Tibial artery (tissue), 4 donors: ENCODE results near the gene SSRP1.

Source experiments
- DNase-seq, 2 donors: peaks; one replicate each; pipeline ENCODE4 v3.0.0-alpha.2; 2019
- H3K27ac ChIP-seq, 2 donors: fragments of 200-600 bp; sonication (generic) in 1 of 2; 1 replicate in 1 of 2; 2 replicates in 1 of 2; pipeline ENCODE4 v1.5.1; 2018 to 2019; ENCODE audit warnings: mild to moderate bottlenecking in 1 of 2
- H3K27me3 ChIP-seq, 2 donors: fragments of 200-600 bp; sonication (generic) in 1 of 2; one replicate each; pipeline versions ENCODE4 v1.5.1 to v1.6.0; 2016 to 2019
- H3K36me3 ChIP-seq, 3 donors: fragments of 200-600 bp; sonication (generic) in 2 of 3; one replicate each; pipeline ENCODE4 v1.5.1; 2016 to 2019; ENCODE audit warnings: mild to moderate bottlenecking in 2 of 3
- H3K4me1 ChIP-seq, 4 donors: fragments of 200-600 bp; sonication (generic) in 2 of 4; 1 replicate in 3 of 4; 2 replicates in 1 of 4; pipeline ENCODE4 v1.5.1; 2016 to 2019
- H3K4me3 ChIP-seq, 2 donors: fragments of 200-600 bp; sonication (generic) in 1 of 2; 1 replicate in 1 of 2; 2 replicates in 1 of 2; pipeline ENCODE4 v1.5.1; 2018 to 2019; ENCODE audit warnings: mild to moderate bottlenecking in 2 of 2
- H3K9me3 ChIP-seq, 3 donors: fragments of 200-600 bp; sonication (generic) in 1 of 3; one replicate each; pipeline ENCODE4 v1.5.1; 2016 to 2019
- intact Hi-C: fragments of 100-400 bp; cut with DNase I; formaldehyde crosslinking; loops from one replicate; pipeline ENCODE4 v1.15.0; 2023; ENCODE audit warnings: low total_unique reads
- TF ChIP-seq, protein P1 (sequence below), 2 experiments: fragments of 200-600 bp in 1 of 2; fragments of 450-650 bp in 1 of 2; IDR thresholded peaks; one replicate each; pipeline ENCODE4 v1.5.1; 2017 to 2019; ENCODE audit warnings: antibody characterized with exemption in 2 of 2, mild to moderate bottlenecking in 1 of 2, moderate library complexity in 1 of 2

SSRP1 gene

GRCh38 chr11:57279116-57279515 lies 56.6 kb downstream of the SSRP1 start:
- no peaks in the 10 kb centered on the region for H3K9me3 ChIP-seq
- H3K27me3 ChIP-seq: peaks cover 0 to 3% of the 10 kb centered on the region in 2 donors
- no peak overlapping the region for H3K4me3 ChIP-seq
- no peak for DNase-seq
- peaks cover 0 to 12% (median 4%) of the 10 kb centered on the region in 4 donors for H3K4me1 ChIP-seq
- H3K27ac ChIP-seq: no peak overlapping the region
- H3K36me3 ChIP-seq: no peaks in the 10 kb centered on the region
- intact Hi-C loops: no loop called here
- TF ChIP-seq, protein P1, sequence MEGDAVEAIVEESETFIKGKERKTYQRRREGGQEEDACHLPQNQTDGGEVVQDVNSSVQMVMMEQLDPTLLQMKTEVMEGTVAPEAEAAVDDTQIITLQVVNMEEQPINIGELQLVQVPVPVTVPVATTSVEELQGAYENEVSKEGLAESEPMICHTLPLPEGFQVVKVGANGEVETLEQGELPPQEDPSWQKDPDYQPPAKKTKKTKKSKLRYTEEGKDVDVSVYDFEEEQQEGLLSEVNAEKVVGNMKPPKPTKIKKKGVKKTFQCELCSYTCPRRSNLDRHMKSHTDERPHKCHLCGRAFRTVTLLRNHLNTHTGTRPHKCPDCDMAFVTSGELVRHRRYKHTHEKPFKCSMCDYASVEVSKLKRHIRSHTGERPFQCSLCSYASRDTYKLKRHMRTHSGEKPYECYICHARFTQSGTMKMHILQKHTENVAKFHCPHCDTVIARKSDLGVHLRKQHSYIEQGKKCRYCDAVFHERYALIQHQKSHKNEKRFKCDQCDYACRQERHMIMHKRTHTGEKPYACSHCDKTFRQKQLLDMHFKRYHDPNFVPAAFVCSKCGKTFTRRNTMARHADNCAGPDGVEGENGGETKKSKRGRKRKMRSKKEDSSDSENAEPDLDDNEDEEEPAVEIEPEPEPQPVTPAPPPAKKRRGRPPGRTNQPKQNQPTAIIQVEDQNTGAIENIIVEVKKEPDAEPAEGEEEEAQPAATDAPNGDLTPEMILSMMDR (IDR thresholded peaks at IDR 0.05): no peak

- TF ChIP-seq, protein P1 (IDR thresholded peaks at IDR 0.05): no peak
- Histone ChIP-seq H3K27ac (no peak overlapping the region), H3K4me1 (peaks cover 0 to 12% (median 4%) of the 10 kb centered on the region in 4 donors), H3K27me3 (peaks cover 0 to 5% of the 10 kb centered on the region in 2 donors), H3K9me3 (peaks cover 0 to 2% (median 2%) of the 10 kb centered on the region in 3 donors), H3K4me3 (no peak overlapping the region), H3K36me3 (no peaks in the 10 kb centered on the region)
- intact Hi-C loops: no loop called here
- DNase-seq: no peak
Observed at GRCh38 chr11:57278721-57279095, 57.0 kb downstream of the SSRP1 start.

GRCh38 chr11:57277845-57278720 lies 57.6 kb downstream of the SSRP1 start:
- H3K27me3 ChIP-seq: peaks cover 0 to 6% of the 10 kb centered on the region in 2 donors
- H3K27ac ChIP-seq: peak overlapping the region in 1 of 2 donors; percentile 41
- DNase-seq: peak; percentile 75 to 77
- no peak overlapping the region for H3K4me3 ChIP-seq
- H3K4me1 ChIP-seq: peaks cover 0 to 12% (median 4%) of the 10 kb centered on the region in 4 donors
- TF ChIP-seq, protein P1 (IDR thresholded peaks at IDR 0.05): peak; percentile 64 to 77
- peaks cover 2 to 9% (median 8%) of the 10 kb centered on the region in 3 donors for H3K9me3 ChIP-seq
- no peaks in the 10 kb centered on the region for H3K36me3 ChIP-seq
- intact Hi-C loops: no loop called here

- TF ChIP-seq, protein P1 (IDR thresholded peaks at IDR 0.05): no peak
- H3K36me3 ChIP-seq: no peaks in the 10 kb centered on the region
- H3K27me3 ChIP-seq: peaks cover 0 to 6% of the 10 kb centered on the region in 2 donors
- peaks cover 0 to 12% (median 4%) of the 10 kb centered on the region in 4 donors for H3K4me1 ChIP-seq
- no peak for DNase-seq
- peaks cover 4 to 11% (median 8%) of the 10 kb centered on the region in 3 donors for H3K9me3 ChIP-seq
- H3K4me3 ChIP-seq: no peak overlapping the region
- no peak overlapping the region for H3K27ac ChIP-seq
- intact Hi-C loops: no loop called here
Observed at GRCh38 chr11:57276971-57277675, 58.6 kb downstream of the SSRP1 start.

- no peak overlapping the region for H3K27ac ChIP-seq
- H3K27me3 ChIP-seq: peaks cover 0 to 6% of the 10 kb centered on the region in 2 donors
- peaks cover 0 to 12% (median 4%) of the 10 kb centered on the region in 4 donors for H3K4me1 ChIP-seq
- peaks cover 4 to 11% (median 8%) of the 10 kb centered on the region in 3 donors for H3K9me3 ChIP-seq
- no peak overlapping the region for H3K4me3 ChIP-seq
- no peak for DNase-seq
- H3K36me3 ChIP-seq: no peaks in the 10 kb centered on the region
- intact Hi-C loops: no loop called here
- TF ChIP-seq, protein P1 (IDR thresholded peaks at IDR 0.05): no peak
Observed at GRCh38 chr11:57276169-57276970, 59.3 kb downstream of the SSRP1 start.
